Measurements from ENCODE around the gene ALOX12B.
A peak's percentile ranks its signal among the peaks of the same experiment; 100 is the strongest.

ALOX12B gene

GRCh38 chr17:8087075-8087951 is at the start of gene ALOX12B:
ALOX12B (minus strand) TSS chr17:8087716; CDS start chr17:8087442, 274 bp downstream.
- Histone ChIP-seq H3K9me3 (ENCODE audit: severe bottlenecking) (no peaks in the 10 kb centered on the region), H3K36me3 (ENCODE audit: low read depth) (no peaks in the 10 kb centered on the region), H3K27ac (ENCODE audit: poor library complexity, severe bottlenecking) (no peak within 1 kb of the TSS), H3K4me3 (ENCODE audit: severe bottlenecking) (no peak within 1 kb of the TSS), H3K27me3 (ENCODE audit: insufficient read depth, poor library complexity, severe bottlenecking) (no peaks in the 10 kb centered on the region), H3K4me1 (ENCODE audit: insufficient read depth, poor library complexity, severe bottlenecking) (no peaks in the 10 kb centered on the region)
- DNase-seq (ENCODE audit: low spot score) (no peak), ATAC-seq (ENCODE audit: low read depth) (peak; percentile 38; the same call in 1 of the 3 replicates)
- no peak for TF ChIP-seq CTCF (IDR thresholded peaks at IDR 0.05; ENCODE audit: poor library complexity, severe bottlenecking)

- H3K4me3 ChIP-seq (ENCODE audit: severe bottlenecking): no peak overlapping the region
Measured at GRCh38 chr17:8133941-8134340, 46.4 kb upstream of the ALOX12B start.

GRCh38 chr17:8133399-8133798 is 45.9 kb upstream of the ALOX12B start:
- no peak overlapping the region for H3K4me3 ChIP-seq (ENCODE audit: severe bottlenecking)
- ATAC-seq (ENCODE audit: low read depth): no peak
- H3K27me3 ChIP-seq (ENCODE audit: insufficient read depth, poor library complexity, severe bottlenecking): no peaks in the 10 kb centered on the region
- H3K27ac ChIP-seq (ENCODE audit: poor library complexity, severe bottlenecking): peak overlapping the region; percentile 44
- TF ChIP-seq CTCF (IDR thresholded peaks at IDR 0.05; ENCODE audit: poor library complexity, severe bottlenecking): no peak
- DNase-seq (ENCODE audit: low spot score): no peak
- H3K4me1 ChIP-seq (ENCODE audit: insufficient read depth, poor library complexity, severe bottlenecking): peaks cover 2% of the 10 kb centered on the region
- H3K9me3 ChIP-seq (ENCODE audit: severe bottlenecking): no peaks in the 10 kb centered on the region
- H3K36me3 ChIP-seq (ENCODE audit: low read depth): no peaks in the 10 kb centered on the region

More at GRCh38 chr17:8133941-8134340, 46.4 kb upstream of the ALOX12B start:
- H3K27me3 ChIP-seq (ENCODE audit: insufficient read depth, poor library complexity, severe bottlenecking): no peaks in the 10 kb centered on the region
- no peaks in the 10 kb centered on the region for H3K9me3 ChIP-seq (ENCODE audit: severe bottlenecking)
- peaks cover 2% of the 10 kb centered on the region for H3K4me1 ChIP-seq (ENCODE audit: insufficient read depth, poor library complexity, severe bottlenecking)
- no peaks in the 10 kb centered on the region for H3K36me3 ChIP-seq (ENCODE audit: low read depth)
- ATAC-seq (ENCODE audit: low read depth) (0 out of 3 replicates have a peak, but pooled peaks have one; percentile 3), DNase-seq (ENCODE audit: low spot score) (no peak)
- H3K27ac ChIP-seq (ENCODE audit: poor library complexity, severe bottlenecking): peak overlapping the region; percentile 44
- no peak for TF ChIP-seq CTCF (IDR thresholded peaks at IDR 0.05; ENCODE audit: poor library complexity, severe bottlenecking)

GRCh38 chr17:8131844-8132441 is 44.4 kb upstream of the ALOX12B start:
- no peaks in the 10 kb centered on the region for H3K4me1 ChIP-seq (ENCODE audit: insufficient read depth, poor library complexity, severe bottlenecking)
- H3K9me3 ChIP-seq (ENCODE audit: severe bottlenecking): no peaks in the 10 kb centered on the region
- DNase-seq (ENCODE audit: low spot score) (no peak), ATAC-seq (ENCODE audit: low read depth) (peak; percentile 73)
- no peak for TF ChIP-seq CTCF (IDR thresholded peaks at IDR 0.05; ENCODE audit: poor library complexity, severe bottlenecking)
- H3K27me3 ChIP-seq (ENCODE audit: insufficient read depth, poor library complexity, severe bottlenecking): no peaks in the 10 kb centered on the region
- H3K27ac ChIP-seq (ENCODE audit: poor library complexity, severe bottlenecking): no peak overlapping the region
- no peak overlapping the region for H3K4me3 ChIP-seq (ENCODE audit: severe bottlenecking)
- H3K36me3 ChIP-seq (ENCODE audit: low read depth): no peaks in the 10 kb centered on the region
